ENCODE measurements around the gene RIPOR3. TPM values are rescaled to one million over a fixed set of nuclear protein-coding genes. Genes with fewer than 3 reads are reported as not detected.

The RIPOR3 gene
- total RNA-seq, 4 donors from 2014 or later, result 6.1 to 25.7 (median 15.3) TPM

- intact Hi-C loops (cut with DNase I), result no loop called here
- Histone ChIP-seq H3K36me3 (no peaks in the 10 kb centered on the region), H3K4me3 (peak overlapping the region; percentile 52 to 62 (median 55)), H3K27ac (replicated peaks in 1 of 4) (peak overlapping the region; percentile 71 to 78 (median 72)), H3K27me3 (peaks cover 0 to 30% (median 5%) of the 10 kb centered on the region in 4 donors), H3K9me3 (no peaks in the 10 kb centered on the region), H3K4me1 (peaks cover 8 to 34% (median 16%) of the 10 kb centered on the region in 4 donors)
- 53% methylated on average over 10 of the region's 10 CpGs for WGBS
- DNase-seq (ENCODE audit: extremely low spot score), result no peak
- no peak for TF ChIP-seq EP300 (IDR thresholded peaks at IDR 0.05)
- TF ChIP-seq POLR2A (IDR thresholded peaks at IDR 0.05; ENCODE audit: low read depth), result no peak
- TF ChIP-seq POLR2AphosphoS5 (IDR thresholded peaks at IDR 0.05), result no peak
Observed at GRCh38 chr20:50689864-50690649, 1.3 kb downstream of the RIPOR3 start.

- Histone ChIP-seq H3K27me3 (peaks cover 0 to 30% (median 5%) of the 10 kb centered on the region in 4 donors), H3K4me1 (peaks cover 8 to 30% (median 16%) of the 10 kb centered on the region in 4 donors), H3K36me3 (no peaks in the 10 kb centered on the region), H3K9me3 (no peaks in the 10 kb centered on the region), H3K27ac (replicated peaks in 1 of 4) (peak overlapping the region in 1 of 4 donors; percentile 73), H3K4me3 (no peak overlapping the region)
- intact Hi-C loops (cut with DNase I), result no loop called here
- no peak for DNase-seq (ENCODE audit: extremely low spot score)
- no peak for TF ChIP-seq CTCF (IDR thresholded peaks at IDR 0.05)
- TF ChIP-seq POLR2A (IDR thresholded peaks at IDR 0.05; ENCODE audit: low read depth), result no peak
- TF ChIP-seq POLR2AphosphoS5 (IDR thresholded peaks at IDR 0.05), result no peak
- TF ChIP-seq EP300 (IDR thresholded peaks at IDR 0.05), result no peak
- WGBS, result 95% methylated on average over 8 of the region's 8 CpGs
Observed at GRCh38 chr20:50688256-50688975, 2.9 kb downstream of the RIPOR3 start.

- WGBS, result 53% methylated on average over 10 of the region's 10 CpGs
- intact Hi-C loops (cut with DNase I), result no loop called here
- H3K27ac ChIP-seq (replicated peaks in 1 of 4), result peak overlapping the region in 1 of 4 donors; percentile 26
Observed at GRCh38 chr20:50686821-50687220, 4.5 kb downstream of the RIPOR3 start.

GRCh38 chr20:50683570-50683969, 7.8 kb downstream of the RIPOR3 start:
- intact Hi-C loops (cut with DNase I), result no loop called here
- WGBS, result 97% methylated on average over 4 of the region's 6 CpGs
- no peak for DNase-seq (ENCODE audit: extremely low spot score)
- no peak for TF ChIP-seq POLR2AphosphoS5 (IDR thresholded peaks at IDR 0.05)
- Histone ChIP-seq H3K36me3 (no peaks in the 10 kb centered on the region), H3K27ac (replicated peaks in 1 of 4) (no peak overlapping the region), H3K27me3 (no peaks in the 10 kb centered on the region), H3K9me3 (no peaks in the 10 kb centered on the region), H3K4me1 (peaks cover 0 to 12% (median 1%) of the 10 kb centered on the region in 4 donors), H3K4me3 (no peak overlapping the region)

More at GRCh38 chr20:50686821-50687220, 4.5 kb downstream of the RIPOR3 start:
- Histone ChIP-seq H3K9me3 (no peaks in the 10 kb centered on the region), H3K27me3 (peaks cover 0 to 22% (median 3%) of the 10 kb centered on the region in 4 donors), H3K4me3 (no peak overlapping the region), H3K36me3 (no peaks in the 10 kb centered on the region), H3K4me1 (peaks cover 8 to 23% (median 10%) of the 10 kb centered on the region in 4 donors)
- no peak for DNase-seq (ENCODE audit: extremely low spot score)
- TF ChIP-seq EP300 (IDR thresholded peaks at IDR 0.05), result no peak
- no peak for TF ChIP-seq POLR2AphosphoS5 (IDR thresholded peaks at IDR 0.05)
- no peak for TF ChIP-seq POLR2A (IDR thresholded peaks at IDR 0.05; ENCODE audit: low read depth)
- no peak for TF ChIP-seq CTCF (IDR thresholded peaks at IDR 0.05)

- DNase-seq (ENCODE audit: extremely low spot score), result no peak
- Histone ChIP-seq H3K4me1 (peaks cover 0 to 12% (median 7%) of the 10 kb centered on the region in 4 donors), H3K9me3 (no peaks in the 10 kb centered on the region), H3K36me3 (no peaks in the 10 kb centered on the region), H3K27me3 (no peaks in the 10 kb centered on the region), H3K4me3 (no peak overlapping the region), H3K27ac (replicated peaks in 1 of 4) (no peak overlapping the region)
- intact Hi-C loops (cut with DNase I), result no loop called here
- TF ChIP-seq POLR2A (IDR thresholded peaks at IDR 0.05; ENCODE audit: low read depth) (no peak), POLR2AphosphoS5 (IDR thresholded peaks at IDR 0.05) (no peak), CTCF (IDR thresholded peaks at IDR 0.05) (no peak), EP300 (IDR thresholded peaks at IDR 0.05) (no peak)
- 92% methylated on average over 8 of the region's 8 CpGs for WGBS
Observed at GRCh38 chr20:50682947-50683530, 8.3 kb downstream of the RIPOR3 start.
